Prostate gland (tissue), 2 donors: ENCODE data around the gene ADD1.

ENCODE experiments used
- POLR2A ChIP-seq: fragments of 450-650 bp; IDR thresholded peaks from one replicate; pipeline ENCODE4 v1.6.1; 2016; ENCODE audit warnings: antibody characterized with exemption, mild to moderate bottlenecking
- TF ChIP-seq, protein P1 (sequence below), 4 experiments: fragments of 200-600 bp in 2 of 4; fragments of 450-650 bp in 2 of 4; sonication (generic) in 2 of 4; IDR thresholded peaks; 1 replicate in 3 of 4; 2 replicates in 1 of 4; pipeline ENCODE4 v1.5.1; 2016 to 2019; ENCODE audit warnings: antibody characterized with exemption in 4 of 4, mild to moderate bottlenecking in 2 of 4, moderate library complexity in 2 of 4

DNA sequence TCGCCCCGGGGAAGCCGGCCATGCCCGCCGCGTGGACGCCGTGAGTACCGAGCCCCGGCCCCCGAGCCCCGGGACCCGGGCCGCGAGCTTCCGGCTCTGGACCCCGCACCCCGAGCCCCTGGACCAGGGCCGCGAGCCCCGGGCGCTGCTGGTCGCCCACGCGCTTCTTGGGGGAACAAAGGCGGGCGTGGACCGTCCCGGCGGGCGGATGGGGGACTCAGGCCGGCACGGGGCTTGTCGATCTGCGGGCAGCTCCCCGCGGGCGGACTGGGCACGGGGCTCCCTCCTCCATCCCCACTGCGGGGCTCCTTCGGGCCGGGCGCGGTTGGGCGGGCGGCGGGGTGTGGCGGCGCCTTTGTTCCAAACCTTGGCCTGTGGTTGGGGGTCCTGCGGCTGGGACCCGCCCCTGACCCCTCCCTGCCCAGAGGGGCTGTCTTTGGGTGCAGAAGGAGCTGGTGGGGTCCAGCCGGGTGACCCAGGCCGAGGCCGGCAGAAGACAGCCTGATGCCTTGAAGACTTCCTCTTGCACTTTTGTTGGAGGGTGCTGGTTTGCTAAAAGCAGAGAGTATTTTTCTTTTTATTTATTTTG is 25.2 kb upstream of the ADD1 start:
- TF ChIP-seq POLR2A, result no peak
- TF ChIP-seq, protein P1, sequence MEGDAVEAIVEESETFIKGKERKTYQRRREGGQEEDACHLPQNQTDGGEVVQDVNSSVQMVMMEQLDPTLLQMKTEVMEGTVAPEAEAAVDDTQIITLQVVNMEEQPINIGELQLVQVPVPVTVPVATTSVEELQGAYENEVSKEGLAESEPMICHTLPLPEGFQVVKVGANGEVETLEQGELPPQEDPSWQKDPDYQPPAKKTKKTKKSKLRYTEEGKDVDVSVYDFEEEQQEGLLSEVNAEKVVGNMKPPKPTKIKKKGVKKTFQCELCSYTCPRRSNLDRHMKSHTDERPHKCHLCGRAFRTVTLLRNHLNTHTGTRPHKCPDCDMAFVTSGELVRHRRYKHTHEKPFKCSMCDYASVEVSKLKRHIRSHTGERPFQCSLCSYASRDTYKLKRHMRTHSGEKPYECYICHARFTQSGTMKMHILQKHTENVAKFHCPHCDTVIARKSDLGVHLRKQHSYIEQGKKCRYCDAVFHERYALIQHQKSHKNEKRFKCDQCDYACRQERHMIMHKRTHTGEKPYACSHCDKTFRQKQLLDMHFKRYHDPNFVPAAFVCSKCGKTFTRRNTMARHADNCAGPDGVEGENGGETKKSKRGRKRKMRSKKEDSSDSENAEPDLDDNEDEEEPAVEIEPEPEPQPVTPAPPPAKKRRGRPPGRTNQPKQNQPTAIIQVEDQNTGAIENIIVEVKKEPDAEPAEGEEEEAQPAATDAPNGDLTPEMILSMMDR (IDR thresholded peaks at IDR 0.05), result no peak
